ENCODE data around the gene DIS3L2.

Gene DIS3L2

DNA sequence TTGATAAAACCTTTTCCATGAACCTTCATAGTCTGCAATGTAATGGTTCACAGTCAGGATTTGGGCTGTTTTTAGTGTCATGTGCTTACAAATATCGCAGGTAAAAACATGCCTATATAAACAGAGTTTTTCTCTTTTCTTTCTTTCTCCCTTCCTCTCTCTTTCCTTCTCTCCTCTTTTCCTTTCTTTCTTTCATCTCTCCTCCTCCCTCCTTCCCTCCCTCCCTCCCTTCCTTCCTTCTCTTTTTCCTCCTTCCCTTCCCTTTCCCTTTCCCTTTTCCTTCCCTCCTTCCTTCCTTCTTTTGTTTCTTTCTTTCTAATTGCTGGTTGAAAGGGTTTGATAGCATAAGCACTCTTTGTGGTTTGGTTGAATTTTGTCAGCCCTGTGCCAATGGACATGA, 25.7 kb upstream of the DIS3L2 start:
- no peak overlapping the region for H3K27ac ChIP-seq (ENCODE audit: poor library complexity, severe bottlenecking)
- no peaks in the 10 kb centered on the region for H3K36me3 ChIP-seq (ENCODE audit: low read depth)

DNA sequence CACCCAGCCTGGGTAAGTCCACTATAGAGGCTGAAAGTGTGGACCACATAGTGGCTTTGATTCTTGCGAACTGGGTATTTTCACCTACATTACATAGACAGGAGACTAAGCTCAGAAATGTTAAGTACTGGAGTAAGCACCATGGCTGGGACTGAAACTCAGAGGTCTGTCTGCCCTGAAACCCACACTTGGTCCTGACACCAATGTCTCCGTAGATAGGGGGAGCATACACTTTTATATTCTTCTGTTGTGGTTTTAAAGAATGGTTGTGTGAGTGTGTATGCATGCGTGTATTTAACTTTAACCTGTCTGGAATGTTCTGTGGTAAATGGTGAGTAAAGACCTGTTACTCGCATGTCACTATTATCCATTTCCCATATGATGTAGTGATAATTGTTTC, 25.0 kb upstream of the DIS3L2 start:
- Histone ChIP-seq H3K27me3 (ENCODE audit: insufficient read depth, poor library complexity, severe bottlenecking) (no peaks in the 10 kb centered on the region), H3K4me1 (ENCODE audit: insufficient read depth, poor library complexity, severe bottlenecking) (no peaks in the 10 kb centered on the region), H3K36me3 (ENCODE audit: low read depth) (no peaks in the 10 kb centered on the region), H3K4me3 (ENCODE audit: severe bottlenecking) (no peak overlapping the region), H3K9me3 (ENCODE audit: severe bottlenecking) (no peaks in the 10 kb centered on the region), H3K27ac (ENCODE audit: poor library complexity, severe bottlenecking) (no peak overlapping the region)
- peak; percentile 14; the same call in 1 of the 3 replicates for ATAC-seq (ENCODE audit: low read depth)
- no peak for DNase-seq (ENCODE audit: low spot score)
- TF ChIP-seq, protein P1, sequence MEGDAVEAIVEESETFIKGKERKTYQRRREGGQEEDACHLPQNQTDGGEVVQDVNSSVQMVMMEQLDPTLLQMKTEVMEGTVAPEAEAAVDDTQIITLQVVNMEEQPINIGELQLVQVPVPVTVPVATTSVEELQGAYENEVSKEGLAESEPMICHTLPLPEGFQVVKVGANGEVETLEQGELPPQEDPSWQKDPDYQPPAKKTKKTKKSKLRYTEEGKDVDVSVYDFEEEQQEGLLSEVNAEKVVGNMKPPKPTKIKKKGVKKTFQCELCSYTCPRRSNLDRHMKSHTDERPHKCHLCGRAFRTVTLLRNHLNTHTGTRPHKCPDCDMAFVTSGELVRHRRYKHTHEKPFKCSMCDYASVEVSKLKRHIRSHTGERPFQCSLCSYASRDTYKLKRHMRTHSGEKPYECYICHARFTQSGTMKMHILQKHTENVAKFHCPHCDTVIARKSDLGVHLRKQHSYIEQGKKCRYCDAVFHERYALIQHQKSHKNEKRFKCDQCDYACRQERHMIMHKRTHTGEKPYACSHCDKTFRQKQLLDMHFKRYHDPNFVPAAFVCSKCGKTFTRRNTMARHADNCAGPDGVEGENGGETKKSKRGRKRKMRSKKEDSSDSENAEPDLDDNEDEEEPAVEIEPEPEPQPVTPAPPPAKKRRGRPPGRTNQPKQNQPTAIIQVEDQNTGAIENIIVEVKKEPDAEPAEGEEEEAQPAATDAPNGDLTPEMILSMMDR (IDR thresholded peaks at IDR 0.05; ENCODE audit: poor library complexity, severe bottlenecking), result no peak

More for the DNA sequence above, 25.7 kb upstream of the DIS3L2 start:
- Histone ChIP-seq H3K4me1 (ENCODE audit: insufficient read depth, poor library complexity, severe bottlenecking) (no peaks in the 10 kb centered on the region), H3K9me3 (ENCODE audit: severe bottlenecking) (no peaks in the 10 kb centered on the region), H3K27me3 (ENCODE audit: insufficient read depth, poor library complexity, severe bottlenecking) (no peaks in the 10 kb centered on the region), H3K4me3 (ENCODE audit: severe bottlenecking) (no peak overlapping the region)
- ATAC-seq (ENCODE audit: low read depth) (no peak), DNase-seq (ENCODE audit: low spot score) (no peak)
- TF ChIP-seq, protein P1 (IDR thresholded peaks at IDR 0.05; ENCODE audit: poor library complexity, severe bottlenecking), result no peak

DNA sequence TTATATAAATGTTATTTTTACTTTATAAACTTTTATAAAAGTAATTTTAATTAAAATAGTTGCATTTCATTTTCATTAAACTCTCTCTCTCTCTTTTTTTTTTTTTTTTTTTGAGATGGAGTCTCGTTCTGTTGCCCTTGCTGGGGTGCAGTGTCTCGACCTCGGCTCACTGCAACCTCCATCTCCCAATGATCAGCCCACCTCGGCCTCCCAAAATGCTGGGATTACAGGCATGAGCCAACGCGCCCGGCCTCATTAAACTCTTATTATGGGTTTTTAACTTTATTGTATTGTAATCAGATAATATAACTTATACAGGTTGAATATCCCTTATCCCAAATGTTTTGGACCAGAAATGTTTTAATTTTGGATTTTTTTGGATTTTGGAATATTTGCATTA, 24.5 kb upstream of the DIS3L2 start:
- TF ChIP-seq, protein P1 (IDR thresholded peaks at IDR 0.05; ENCODE audit: poor library complexity, severe bottlenecking), result no peak
- Histone ChIP-seq H3K27ac (ENCODE audit: poor library complexity, severe bottlenecking) (no peak overlapping the region), H3K27me3 (ENCODE audit: insufficient read depth, poor library complexity, severe bottlenecking) (no peaks in the 10 kb centered on the region), H3K36me3 (ENCODE audit: low read depth) (no peaks in the 10 kb centered on the region), H3K9me3 (ENCODE audit: severe bottlenecking) (no peaks in the 10 kb centered on the region), H3K4me3 (ENCODE audit: severe bottlenecking) (no peak overlapping the region), H3K4me1 (ENCODE audit: insufficient read depth, poor library complexity, severe bottlenecking) (no peaks in the 10 kb centered on the region)
- no peak for DNase-seq (ENCODE audit: low spot score)
- no peak for ATAC-seq (ENCODE audit: low read depth)

DNA sequence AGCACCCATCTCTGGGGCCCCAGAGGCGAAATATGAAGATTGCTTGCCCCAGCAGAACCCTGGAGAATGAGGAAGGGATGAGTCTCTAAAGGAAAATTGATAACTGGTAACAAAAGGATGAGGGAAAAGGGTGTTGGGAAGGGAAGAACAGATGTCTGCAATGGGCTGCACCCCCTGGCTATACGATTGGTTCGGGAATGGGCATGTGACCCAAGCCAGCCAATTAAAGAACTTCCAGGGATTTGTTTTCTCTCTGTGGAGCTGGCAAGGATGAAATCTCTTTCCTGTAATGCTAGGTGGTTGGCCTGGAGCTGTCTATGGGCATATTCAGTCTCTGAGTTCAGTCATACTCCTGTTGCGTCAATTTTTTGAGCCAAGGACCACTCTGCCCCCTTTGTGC, 22.5 kb upstream of the DIS3L2 start:
- ATAC-seq (ENCODE audit: low read depth), result no peak
- Histone ChIP-seq H3K27me3 (ENCODE audit: insufficient read depth, poor library complexity, severe bottlenecking) (no peaks in the 10 kb centered on the region), H3K27ac (ENCODE audit: poor library complexity, severe bottlenecking) (no peak overlapping the region), H3K9me3 (ENCODE audit: severe bottlenecking) (no peaks in the 10 kb centered on the region), H3K4me1 (ENCODE audit: insufficient read depth, poor library complexity, severe bottlenecking) (no peaks in the 10 kb centered on the region), H3K4me3 (ENCODE audit: severe bottlenecking) (no peak overlapping the region), H3K36me3 (ENCODE audit: low read depth) (no peaks in the 10 kb centered on the region)
- no peak for DNase-seq (ENCODE audit: low spot score)
- TF ChIP-seq, protein P1 (IDR thresholded peaks at IDR 0.05; ENCODE audit: poor library complexity, severe bottlenecking), result no peak

DNA sequence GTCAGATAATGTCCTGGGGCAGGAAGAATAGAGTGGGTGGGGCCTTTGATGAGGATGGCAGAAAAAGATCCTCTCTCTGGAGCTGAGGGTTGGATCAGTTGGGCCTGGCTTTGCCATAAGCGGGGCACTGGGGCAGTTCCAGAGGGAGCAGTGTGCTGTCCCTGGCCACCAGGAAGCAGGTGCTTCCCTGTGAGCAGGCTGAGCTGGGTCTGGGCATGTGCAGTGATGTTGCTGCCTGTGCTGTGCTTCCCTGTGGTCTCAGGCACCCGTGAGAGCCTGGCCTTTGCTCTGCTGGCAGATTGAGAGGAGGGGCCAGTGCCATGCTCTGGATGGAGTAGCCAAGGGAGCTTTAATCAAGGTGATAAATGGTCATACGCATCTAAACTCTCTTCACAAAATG, 20.7 kb upstream of the DIS3L2 start:
- no peaks in the 10 kb centered on the region for H3K27me3 ChIP-seq (ENCODE audit: insufficient read depth, poor library complexity, severe bottlenecking)
- no peak overlapping the region for H3K27ac ChIP-seq (ENCODE audit: poor library complexity, severe bottlenecking)
- H3K9me3 ChIP-seq (ENCODE audit: severe bottlenecking), result no peaks in the 10 kb centered on the region
- no peak for ATAC-seq (ENCODE audit: low read depth)
- no peak overlapping the region for H3K4me3 ChIP-seq (ENCODE audit: severe bottlenecking)
- TF ChIP-seq, protein P1 (IDR thresholded peaks at IDR 0.05; ENCODE audit: poor library complexity, severe bottlenecking), result no peak
- H3K4me1 ChIP-seq (ENCODE audit: insufficient read depth, poor library complexity, severe bottlenecking), result no peaks in the 10 kb centered on the region
- H3K36me3 ChIP-seq (ENCODE audit: low read depth), result no peaks in the 10 kb centered on the region
- no peak for DNase-seq (ENCODE audit: low spot score)
